Calu3 (cell line): ENCODE measurements around the gene RIPOR3. TPM values are rescaled to one million over a fixed set of nuclear protein-coding genes. Genes with fewer than 3 reads are reported as not detected.
A peak's percentile ranks its signal among the peaks of the same experiment; 100 is the strongest.

Source experiments
- BruUV-seq: library from RNA; stranded (reverse); fragments of 400-500 nt; replicated peaks from 2 replicates; lab custom pipeline; 2021; lab: Mats Ljungman, UMichigan
- CTCF ChIA-PET: fragments of 300-600 bp; sonication (Branson Sonifier 250); formaldehyde crosslinking; loops from one replicate; lab custom pipeline; 2022; ENCODE audit warnings: antibody characterized with exemption; lab: Charles Lee
- DNase-seq: peaks from one replicate; pipeline ENCODE4 v3.0.0; 2022
- H3K27ac Mint-ChIP-seq: one replicate; pipeline ENCODE4 v1.8.0; 2022; ENCODE audit warnings: mixed read lengths; ENCODE audit not compliant: unreplicated experiment
- H3K27me3 Mint-ChIP-seq: one replicate; pipeline ENCODE4 v1.8.0; 2022; ENCODE audit warnings: mixed read lengths; ENCODE audit not compliant: unreplicated experiment
- H3K36me3 Mint-ChIP-seq: one replicate; pipeline ENCODE4 v1.8.0; 2022; ENCODE audit warnings: mild to moderate bottlenecking, moderate library complexity, mixed read lengths; ENCODE audit not compliant: insufficient read depth, unreplicated experiment
- H3K4me1 Mint-ChIP-seq: one replicate; pipeline ENCODE4 v1.8.0; 2022; ENCODE audit warnings: mild to moderate bottlenecking, low read depth, mixed read lengths; ENCODE audit not compliant: unreplicated experiment
- H3K4me3 Mint-ChIP-seq: one replicate; pipeline ENCODE4 v1.8.0; 2022; ENCODE audit warnings: mild to moderate bottlenecking, low read depth, moderate library complexity, mixed read lengths; ENCODE audit not compliant: unreplicated experiment
- H3K9me3 Mint-ChIP-seq: one replicate; pipeline ENCODE4 v1.8.0; 2022; ENCODE audit warnings: low read depth, mixed read lengths; ENCODE audit not compliant: unreplicated experiment
- intact Hi-C: fragments of 100-400 bp; cut with micrococcal nuclease; formaldehyde crosslinking; loops from one replicate; pipeline ENCODE4 v1.10.0; 2022; ENCODE audit not compliant: unreplicated experiment
- total RNA-seq: library from RNA; stranded (reverse); gene quantifications from 2 replicates; pipeline ENCODE4 v1.2.3, GENCODE V29; 2022
- TF ChIP-seq, protein P1 (sequence below): fragments of 200-600 bp; IDR thresholded peaks from one replicate; pipeline ENCODE4 v1.8.0; 2022; ENCODE audit warnings: antibody characterized with exemption; ENCODE audit not compliant: unreplicated experiment

RIPOR3 gene
- total RNA-seq, 1 experiment from 2014 or later = 4.0 TPM

- CTCF ChIA-PET = interaction anchor here (0.6 to 5.0 kb wide), 36 partner anchors 10 to 268 kb away, joined by 3 to 82 read pairs (median 6); partner anchors contain the start of genes ADNP, BCAS4 and PARD6B
- peak; percentile 79 for DNase-seq
- peaks cover 84% of the 10 kb centered on the region for H3K4me1 Mint-ChIP-seq
- no peak overlapping the region for H3K4me3 Mint-ChIP-seq
- peaks cover 39% of the 10 kb centered on the region for H3K36me3 Mint-ChIP-seq
- no TSS peak for BruUV-seq
- no peaks in the 10 kb centered on the region for H3K9me3 Mint-ChIP-seq
- TF ChIP-seq, protein P1, sequence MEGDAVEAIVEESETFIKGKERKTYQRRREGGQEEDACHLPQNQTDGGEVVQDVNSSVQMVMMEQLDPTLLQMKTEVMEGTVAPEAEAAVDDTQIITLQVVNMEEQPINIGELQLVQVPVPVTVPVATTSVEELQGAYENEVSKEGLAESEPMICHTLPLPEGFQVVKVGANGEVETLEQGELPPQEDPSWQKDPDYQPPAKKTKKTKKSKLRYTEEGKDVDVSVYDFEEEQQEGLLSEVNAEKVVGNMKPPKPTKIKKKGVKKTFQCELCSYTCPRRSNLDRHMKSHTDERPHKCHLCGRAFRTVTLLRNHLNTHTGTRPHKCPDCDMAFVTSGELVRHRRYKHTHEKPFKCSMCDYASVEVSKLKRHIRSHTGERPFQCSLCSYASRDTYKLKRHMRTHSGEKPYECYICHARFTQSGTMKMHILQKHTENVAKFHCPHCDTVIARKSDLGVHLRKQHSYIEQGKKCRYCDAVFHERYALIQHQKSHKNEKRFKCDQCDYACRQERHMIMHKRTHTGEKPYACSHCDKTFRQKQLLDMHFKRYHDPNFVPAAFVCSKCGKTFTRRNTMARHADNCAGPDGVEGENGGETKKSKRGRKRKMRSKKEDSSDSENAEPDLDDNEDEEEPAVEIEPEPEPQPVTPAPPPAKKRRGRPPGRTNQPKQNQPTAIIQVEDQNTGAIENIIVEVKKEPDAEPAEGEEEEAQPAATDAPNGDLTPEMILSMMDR = peak; percentile 63
- H3K27ac Mint-ChIP-seq = peak overlapping the region; percentile 83
- intact Hi-C loops = loop anchor here (1.0 to 2.0 kb wide), 4 partner anchors 56 to 125 kb away; no protein-coding TSS in a partner anchor
- no peaks in the 10 kb centered on the region for H3K27me3 Mint-ChIP-seq
Observed at GRCh38 chr20:50663095-50663821, 28.1 kb downstream of the RIPOR3 start.

DNA sequence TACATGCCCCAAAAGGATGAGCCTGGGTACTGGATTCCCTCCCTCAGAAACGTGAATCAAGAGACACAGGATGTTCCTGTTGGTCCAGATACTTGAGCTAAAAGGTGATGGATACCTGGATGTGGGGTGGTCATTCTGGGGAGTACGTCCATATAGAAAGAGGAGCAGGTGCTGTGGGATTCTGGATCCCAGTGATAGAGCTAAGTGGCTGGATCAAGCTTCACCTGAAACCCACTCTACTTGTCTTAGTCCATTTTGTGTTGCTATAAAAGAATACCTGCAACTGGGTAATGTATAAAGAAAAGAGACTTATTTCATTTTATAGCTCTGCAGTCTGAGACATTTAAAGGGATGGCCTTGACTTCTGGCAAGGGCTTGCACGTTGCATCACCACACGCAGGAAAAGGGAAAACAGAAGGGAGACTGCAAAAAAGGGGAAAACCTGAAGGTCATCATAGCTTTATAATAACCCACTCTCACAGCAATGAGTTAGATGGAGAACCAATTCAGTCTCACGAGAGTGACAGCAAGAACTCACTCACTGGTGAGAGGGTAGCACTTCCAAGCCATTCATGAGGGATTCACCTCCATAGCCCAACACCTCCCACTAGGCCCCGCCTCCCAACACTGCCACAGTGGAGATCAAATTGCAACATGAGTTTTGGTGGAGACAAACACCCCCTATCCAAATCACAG is 31.2 kb downstream of the RIPOR3 start:
- intact Hi-C loops = loop anchor here (2.0 kb wide), 1 partner anchor 19 kb away; no protein-coding TSS in a partner anchor
- CTCF ChIA-PET = interaction anchor here (0.6 to 5.0 kb wide), 6 partner anchors 13 to 128 kb away, joined by 4 to 33 read pairs (median 10); no protein-coding TSS in a partner anchor
- Mint-ChIP-seq H3K4me3 (no peak overlapping the region), H3K9me3 (no peaks in the 10 kb centered on the region), H3K36me3 (peaks cover 39% of the 10 kb centered on the region), H3K4me1 (peaks cover 62% of the 10 kb centered on the region), H3K27ac (peak overlapping the region; percentile 98), H3K27me3 (no peaks in the 10 kb centered on the region)
- BruUV-seq = no TSS peak
- DNase-seq = no peak
- TF ChIP-seq, protein P1 = no peak

- peaks cover 53% of the 10 kb centered on the region for H3K4me1 Mint-ChIP-seq
- peak overlapping the region; percentile 40 for H3K4me3 Mint-ChIP-seq
- peak overlapping the region; percentile 98 for H3K27ac Mint-ChIP-seq
- H3K9me3 Mint-ChIP-seq = no peaks in the 10 kb centered on the region
- CTCF ChIA-PET = interaction anchor here (0.7 to 2.3 kb wide), 20 partner anchors 13 to 129 kb away, joined by 3 to 28 read pairs (median 6); no protein-coding TSS in a partner anchor
- no peaks in the 10 kb centered on the region for H3K27me3 Mint-ChIP-seq
- intact Hi-C loops = loop anchor here (2.0 kb wide), 1 partner anchor 20 kb away; no protein-coding TSS in a partner anchor
- BruUV-seq = TSS peak; percentile 79
- TF ChIP-seq, protein P1 = no peak
- H3K36me3 Mint-ChIP-seq = peaks cover 39% of the 10 kb centered on the region
- DNase-seq = peak; percentile 67
Observed at GRCh38 chr20:50658804-50659380, 32.5 kb downstream of the RIPOR3 start.

- intact Hi-C loops = no loop called here
- no peaks in the 10 kb centered on the region for H3K9me3 Mint-ChIP-seq
- DNase-seq = no peak
- CTCF ChIA-PET = no interaction called here
- no peaks in the 10 kb centered on the region for H3K27me3 Mint-ChIP-seq
- H3K36me3 Mint-ChIP-seq = peaks cover 15% of the 10 kb centered on the region
- TF ChIP-seq, protein P1 = no peak
- H3K4me1 Mint-ChIP-seq = peaks cover 30% of the 10 kb centered on the region
- H3K4me3 Mint-ChIP-seq = no peak overlapping the region
- H3K27ac Mint-ChIP-seq = no peak overlapping the region
- no TSS peak for BruUV-seq
Observed at GRCh38 chr20:50655311-50655880, 35.9 kb downstream of the RIPOR3 start.
